Fibroblast of skin of left biceps (primary cell): ENCODE data around the gene LRRC74B.

Source experiments
- DNase-seq, 2 experiments: peaks; one replicate each; pipeline ENCODE4 v3.0.0-alpha.2; 2013; ENCODE audit warnings: low read depth in 2 of 2

LRRC74B gene

GRCh38 chr22:21013657-21014201 lies 32.0 kb upstream of the LRRC74B start:
- DNase-seq: no peak

GRCh38 chr22:21014202-21014725 lies 31.5 kb upstream of the LRRC74B start:
- DNase-seq: peak; percentile 66 to 68

GRCh38 chr22:21014726-21015465 lies 30.9 kb upstream of the LRRC74B start, which contains the start of gene P2RX6:
Gene P2RX6, plus strand, starts transcription at chr22:21015165. Its CDS starts 10 bp downstream, at chr22:21015175.
- no peak for DNase-seq

GRCh38 chr22:21015466-21016006 lies 30.2 kb upstream of the LRRC74B start:
- DNase-seq: no peak

GRCh38 chr22:21016644-21017420 lies 28.9 kb upstream of the LRRC74B start:
- DNase-seq: no peak

- DNase-seq: no peak
Observed at GRCh38 chr22:21018314-21018713, 27.4 kb upstream of the LRRC74B start.

GRCh38 chr22:21020802-21021429 lies 24.8 kb upstream of the LRRC74B start:
- DNase-seq: no peak

- no peak for DNase-seq
Observed at GRCh38 chr22:21022507-21022906, 23.2 kb upstream of the LRRC74B start.

- no peak for DNase-seq
Observed at GRCh38 chr22:21022955-21023614, 22.7 kb upstream of the LRRC74B start.

GRCh38 chr22:21025266-21025665 lies 20.5 kb upstream of the LRRC74B start:
- DNase-seq: no peak

GRCh38 chr22:21025763-21026755 lies 19.7 kb upstream of the LRRC74B start:
- DNase-seq: no peak

GRCh38 chr22:21026783-21027692 lies 18.7 kb upstream of the LRRC74B start:
- DNase-seq: no peak

- DNase-seq: no peak
Observed at GRCh38 chr22:21028277-21029251, 17.2 kb upstream of the LRRC74B start.

GRCh38 chr22:21029486-21030025 lies 16.2 kb upstream of the LRRC74B start:
- DNase-seq: no peak

- no peak for DNase-seq
Observed at GRCh38 chr22:21030032-21030431, 15.7 kb upstream of the LRRC74B start.

- no peak for DNase-seq
Observed at GRCh38 chr22:21030621-21031544, 14.9 kb upstream of the LRRC74B start.
